ENCODE measurements around the gene FLOT1. TPM values are rescaled to one million over a fixed set of nuclear protein-coding genes. Genes with fewer than 3 reads are reported as not detected.

The FLOT1 gene
- total RNA-seq, 2 experiments from 2014 or later: 31.6 TPM

DNA sequence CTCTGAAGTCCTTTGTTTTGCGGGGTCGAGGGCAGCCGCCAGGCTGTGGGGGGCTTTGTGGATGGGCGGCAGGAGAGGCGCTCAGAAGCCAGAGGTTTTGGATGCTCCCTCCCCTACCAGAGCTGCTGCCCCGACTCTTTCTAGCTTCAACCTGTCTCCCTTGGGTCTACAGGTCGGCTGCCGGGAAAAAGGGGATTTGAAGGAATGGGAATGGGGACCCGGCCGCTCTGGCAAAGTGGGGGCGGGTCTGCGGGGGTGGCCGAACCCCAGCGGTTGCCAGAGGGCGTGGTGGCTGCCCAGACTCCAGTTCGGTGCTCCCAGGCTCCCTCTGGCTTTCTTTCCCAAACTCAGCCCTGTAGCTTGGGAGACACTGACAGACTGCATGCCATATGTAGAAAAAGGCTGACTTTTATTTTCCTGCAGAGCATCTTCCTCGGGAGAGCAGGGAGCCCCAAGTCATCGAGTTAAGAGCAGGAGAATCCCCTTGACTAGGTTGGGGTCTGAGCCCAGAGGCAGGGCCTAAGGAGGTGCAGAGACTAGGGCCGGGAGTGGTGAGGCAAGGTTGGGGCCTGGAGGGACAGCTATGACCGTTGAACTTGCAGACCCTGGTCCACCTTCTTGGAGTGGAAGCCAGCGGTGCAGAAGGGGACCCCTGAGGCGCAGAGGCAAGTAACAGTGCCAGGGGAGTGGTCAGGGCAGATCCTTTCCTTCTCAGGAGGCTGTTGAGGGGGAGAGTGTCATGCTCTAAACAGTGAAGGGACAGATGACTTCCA is 54.6 kb downstream of the FLOT1 start:
- POLR2A ChIA-PET: interaction anchor here (1.2 to 5.2 kb wide), 4 partner anchors 9 to 72 kb away, joined by 4 to 44 read pairs (median 16); partner anchors contain the start of genes MDC1 and TUBB
- H3K4me1 ChIP-seq (ENCODE audit: insufficient read depth, low read length): peaks cover 44% of the 10 kb centered on the region

DNA sequence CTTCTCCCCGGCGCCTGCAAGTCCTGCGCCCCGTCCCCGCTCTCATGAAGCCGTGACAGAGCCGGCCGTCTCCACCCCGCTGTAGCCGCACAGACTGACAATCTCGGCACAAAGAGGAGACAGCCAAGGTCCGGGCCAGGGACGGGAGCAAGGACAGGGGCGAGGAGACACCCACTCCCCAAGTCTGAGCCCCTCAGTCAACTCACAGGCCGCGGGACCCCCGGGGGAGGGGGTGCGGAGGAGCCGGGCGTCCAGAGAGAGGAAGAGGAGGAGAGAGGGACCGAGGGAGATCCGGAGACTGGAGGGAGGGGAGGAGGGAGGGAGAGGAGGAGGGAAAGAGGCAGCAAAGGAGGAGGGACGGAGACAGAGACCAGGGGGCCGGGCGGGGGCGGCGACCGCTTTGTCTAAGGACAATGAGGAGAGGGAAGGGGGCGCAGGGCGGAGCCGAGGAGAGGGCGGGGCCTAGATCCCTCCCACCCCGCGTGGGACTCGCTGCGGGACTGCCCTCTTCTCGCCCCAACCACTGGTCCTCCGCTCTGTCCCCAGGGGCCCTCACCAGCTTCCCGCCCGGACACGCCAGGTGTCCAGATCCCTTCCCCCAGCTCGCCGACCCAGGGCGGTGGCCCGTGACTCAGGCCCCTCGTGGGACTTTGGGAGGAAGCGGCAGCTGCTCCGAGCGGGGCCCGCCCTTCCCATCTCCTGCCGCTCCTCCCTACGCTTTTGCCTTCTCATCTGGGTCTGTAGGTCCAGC is 55.4 kb downstream of the FLOT1 start:
- ChIA-PET CTCF (interaction anchor here (0.9 to 6.1 kb wide), 3 partner anchors 8 to 44 kb away, joined by 4 to 49 read pairs (median 28); partner anchors contain the start of gene MDC1), POLR2A (interaction anchor here (1.2 to 5.2 kb wide), 4 partner anchors 8 to 72 kb away, joined by 4 to 44 read pairs (median 16); partner anchors contain the start of genes MDC1 and TUBB)
- Mint-ChIP-seq H3K36me3 (ENCODE audit: low read depth) (peaks cover 41% of the 10 kb centered on the region), H3K9me3 (no peaks in the 10 kb centered on the region), H3K4me3 (peak overlapping the region; percentile 98), H3K27ac (peak overlapping the region; percentile 94), H3K4me1 (ENCODE audit: low read depth) (peaks cover 57% of the 10 kb centered on the region), H3K27me3 (no peaks in the 10 kb centered on the region)
- Histone ChIP-seq H3K4me1 (ENCODE audit: insufficient read depth, low read length) (peaks cover 50% of the 10 kb centered on the region), H3K27ac (ENCODE audit: low read depth in 1 of 2, low read length in 2 of 2) (peak overlapping the region; percentile 96 to 98), H3K27me3 (ENCODE audit: control insufficient read depth in 1 of 2, insufficient read depth in 2 of 2, low read length in 2 of 2) (no peaks in the 10 kb centered on the region), H3K36me3 (ENCODE audit: insufficient read depth, low read length) (no peaks in the 10 kb centered on the region), H3K4me3 (ENCODE audit: low read length) (peak overlapping the region; percentile 99), H3K9me3 (ENCODE audit: control insufficient read depth in 1 of 2, insufficient read depth in 1 of 2, low read length in 2 of 2) (no peaks in the 10 kb centered on the region)
- DNase-seq: peak; percentile 44 to 84 (median 64)
- ATAC-seq (ENCODE audit: poor library complexity): peak; percentile 19
- intact Hi-C loops (cut with DNase I, micrococcal nuclease): loop anchor here in 1 of 2 experiments (1.0 kb wide), 1 partner anchor 30 kb away; the partner anchor contains the start of gene MDC1
- TF ChIP-seq, protein P1, sequence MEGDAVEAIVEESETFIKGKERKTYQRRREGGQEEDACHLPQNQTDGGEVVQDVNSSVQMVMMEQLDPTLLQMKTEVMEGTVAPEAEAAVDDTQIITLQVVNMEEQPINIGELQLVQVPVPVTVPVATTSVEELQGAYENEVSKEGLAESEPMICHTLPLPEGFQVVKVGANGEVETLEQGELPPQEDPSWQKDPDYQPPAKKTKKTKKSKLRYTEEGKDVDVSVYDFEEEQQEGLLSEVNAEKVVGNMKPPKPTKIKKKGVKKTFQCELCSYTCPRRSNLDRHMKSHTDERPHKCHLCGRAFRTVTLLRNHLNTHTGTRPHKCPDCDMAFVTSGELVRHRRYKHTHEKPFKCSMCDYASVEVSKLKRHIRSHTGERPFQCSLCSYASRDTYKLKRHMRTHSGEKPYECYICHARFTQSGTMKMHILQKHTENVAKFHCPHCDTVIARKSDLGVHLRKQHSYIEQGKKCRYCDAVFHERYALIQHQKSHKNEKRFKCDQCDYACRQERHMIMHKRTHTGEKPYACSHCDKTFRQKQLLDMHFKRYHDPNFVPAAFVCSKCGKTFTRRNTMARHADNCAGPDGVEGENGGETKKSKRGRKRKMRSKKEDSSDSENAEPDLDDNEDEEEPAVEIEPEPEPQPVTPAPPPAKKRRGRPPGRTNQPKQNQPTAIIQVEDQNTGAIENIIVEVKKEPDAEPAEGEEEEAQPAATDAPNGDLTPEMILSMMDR (IDR thresholded peaks at IDR 0.05): no peak

More for the DNA sequence above, 54.6 kb downstream of the FLOT1 start:
- CTCF ChIA-PET: interaction anchor here (0.9 to 6.1 kb wide), 4 partner anchors 9 to 43 kb away, joined by 3 to 49 read pairs (median 16); partner anchors contain the start of genes DHX16 and MDC1
- peaks cover 49% of the 10 kb centered on the region for H3K4me1 Mint-ChIP-seq (ENCODE audit: low read depth)
- peak overlapping the region; percentile 94 for H3K27ac Mint-ChIP-seq
- H3K27me3 Mint-ChIP-seq: no peaks in the 10 kb centered on the region
- DNase-seq (peak in 1 of 14 experiments; percentile 29), ATAC-seq (ENCODE audit: poor library complexity) (no peak)
- Histone ChIP-seq H3K9me3 (ENCODE audit: control insufficient read depth in 1 of 2, insufficient read depth in 1 of 2, low read length in 2 of 2) (no peaks in the 10 kb centered on the region), H3K36me3 (ENCODE audit: insufficient read depth, low read length) (no peaks in the 10 kb centered on the region), H3K4me3 (ENCODE audit: low read length) (peak overlapping the region; percentile 99), H3K27me3 (ENCODE audit: control insufficient read depth in 1 of 2, insufficient read depth in 2 of 2, low read length in 2 of 2) (no peaks in the 10 kb centered on the region), H3K27ac (ENCODE audit: low read depth in 1 of 2, low read length in 2 of 2) (peak overlapping the region; percentile 96 to 98)
- intact Hi-C loops (cut with DNase I, micrococcal nuclease): loop anchor here in 1 of 2 experiments (1.0 kb wide), 1 partner anchor 29 kb away; the partner anchor contains the start of gene MDC1
- peak overlapping the region; percentile 98 for H3K4me3 Mint-ChIP-seq
- no peaks in the 10 kb centered on the region for H3K9me3 Mint-ChIP-seq
- TF ChIP-seq, protein P1 (IDR thresholded peaks at IDR 0.05): no peak
- H3K36me3 Mint-ChIP-seq (ENCODE audit: low read depth): peaks cover 34% of the 10 kb centered on the region

Data from CD4-positive, alpha-beta T cell (primary cell).